Thyroid gland (tissue), 4 donors: Measurements from ENCODE around the gene CCSAP.

Experiments used
- POLR2A ChIP-seq, 2 donors: fragments of 450-650 bp; IDR thresholded peaks; one replicate each; pipeline ENCODE4 v1.6.1; 2017; ENCODE audit warnings: antibody characterized with exemption in 2 of 2, mild to moderate bottlenecking in 2 of 2, moderate library complexity in 1 of 2
- TF ChIP-seq, protein P1 (sequence below), 6 experiments: fragments of 200-600 bp in 3 of 6; fragments of 450-650 bp in 3 of 6; sonication (generic) in 3 of 6; IDR thresholded peaks; one replicate each; pipeline ENCODE4 v1.5.1; 2016 to 2019; ENCODE audit warnings: antibody characterized with exemption in 6 of 6, mild to moderate bottlenecking in 2 of 6, inconsistent platforms in 1 of 6, moderate library complexity in 1 of 6

DNA sequence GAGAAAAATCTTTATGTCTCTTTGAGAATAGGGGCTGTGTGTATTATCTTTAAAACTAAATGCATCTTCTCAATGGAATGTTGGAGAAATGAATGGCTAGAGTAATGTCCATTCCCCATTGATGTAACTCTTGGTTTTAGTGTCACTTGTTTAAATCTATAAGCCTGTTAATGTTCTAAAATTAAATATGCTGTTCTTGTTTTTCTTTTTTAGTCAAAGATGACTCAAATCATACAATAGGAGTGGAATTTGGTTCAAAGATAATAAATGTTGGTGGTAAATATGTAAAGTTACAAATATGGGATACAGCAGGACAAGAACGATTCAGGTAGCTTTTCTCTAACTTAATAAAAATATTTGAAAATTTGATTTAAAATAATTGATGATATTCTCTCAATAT lies 54.3 kb downstream of the CCSAP start:
- TF ChIP-seq, protein P1, sequence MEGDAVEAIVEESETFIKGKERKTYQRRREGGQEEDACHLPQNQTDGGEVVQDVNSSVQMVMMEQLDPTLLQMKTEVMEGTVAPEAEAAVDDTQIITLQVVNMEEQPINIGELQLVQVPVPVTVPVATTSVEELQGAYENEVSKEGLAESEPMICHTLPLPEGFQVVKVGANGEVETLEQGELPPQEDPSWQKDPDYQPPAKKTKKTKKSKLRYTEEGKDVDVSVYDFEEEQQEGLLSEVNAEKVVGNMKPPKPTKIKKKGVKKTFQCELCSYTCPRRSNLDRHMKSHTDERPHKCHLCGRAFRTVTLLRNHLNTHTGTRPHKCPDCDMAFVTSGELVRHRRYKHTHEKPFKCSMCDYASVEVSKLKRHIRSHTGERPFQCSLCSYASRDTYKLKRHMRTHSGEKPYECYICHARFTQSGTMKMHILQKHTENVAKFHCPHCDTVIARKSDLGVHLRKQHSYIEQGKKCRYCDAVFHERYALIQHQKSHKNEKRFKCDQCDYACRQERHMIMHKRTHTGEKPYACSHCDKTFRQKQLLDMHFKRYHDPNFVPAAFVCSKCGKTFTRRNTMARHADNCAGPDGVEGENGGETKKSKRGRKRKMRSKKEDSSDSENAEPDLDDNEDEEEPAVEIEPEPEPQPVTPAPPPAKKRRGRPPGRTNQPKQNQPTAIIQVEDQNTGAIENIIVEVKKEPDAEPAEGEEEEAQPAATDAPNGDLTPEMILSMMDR (IDR thresholded peaks at IDR 0.05): no peak
- TF ChIP-seq POLR2A (IDR thresholded peaks at IDR 0.05): no peak
